ENCODE measurements around the gene TACR2. TPM values are rescaled to one million over a fixed set of nuclear protein-coding genes. Genes with fewer than 3 reads are reported as not detected.

Gene TACR2
- total RNA-seq, 1 experiment from 2014 or later = 0.57 TPM

DNA sequence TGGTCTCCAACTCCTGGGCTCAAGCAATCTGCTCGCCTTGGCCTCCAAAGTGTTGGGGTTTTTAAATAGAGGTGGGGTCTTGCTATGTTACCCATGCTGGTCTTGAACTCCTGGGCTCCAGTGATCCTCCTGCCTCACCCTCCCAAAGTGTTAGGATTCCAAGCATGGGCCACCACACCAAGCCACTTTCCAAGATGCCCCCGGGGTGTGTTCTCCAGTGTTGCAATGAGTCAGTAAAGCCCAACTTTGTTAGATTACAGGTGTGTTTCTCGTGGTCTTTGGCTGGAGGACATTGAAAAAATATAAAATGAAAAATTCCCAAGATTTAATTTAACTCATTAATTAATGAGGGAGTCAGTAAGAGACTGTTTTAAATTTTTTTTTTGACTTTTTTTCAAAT is 29.2 kb downstream of the TACR2 start:
- no peaks in the 10 kb centered on the region for H3K36me3 ChIP-seq (ENCODE audit: control insufficient read depth, insufficient read depth, low read length)
- H3K9me3 ChIP-seq = no peaks in the 10 kb centered on the region
- CTCF ChIA-PET = no interaction called here
- Mint-ChIP-seq H3K9me3 (ENCODE audit: unreplicated experiment) (no peaks in the 10 kb centered on the region), H3K4me3 (ENCODE audit: unreplicated experiment) (no peak overlapping the region), H3K27me3 (ENCODE audit: insufficient read depth, unreplicated experiment) (no peaks in the 10 kb centered on the region), H3K27ac (ENCODE audit: unreplicated experiment) (peak overlapping the region; percentile 13), H3K4me1 (ENCODE audit: low read depth, unreplicated experiment) (peaks cover 34% of the 10 kb centered on the region), H3K36me3 (ENCODE audit: insufficient read depth, unreplicated experiment) (peaks cover 6% of the 10 kb centered on the region)
- BruUV-seq (replicated peaks) = no TSS peak
- intact Hi-C loops (cut with micrococcal nuclease; ENCODE audit: unreplicated experiment) = no loop called here
- H3K4me3 ChIP-seq (ENCODE audit: low read depth, low read length) = no peak overlapping the region
- POLR2A ChIA-PET = no interaction called here
- H3K27me3 ChIP-seq (replicated peaks; ENCODE audit: control insufficient read depth, insufficient read depth, low read length) = no peaks in the 10 kb centered on the region
- DNase-seq = no peak
- peaks cover 22% of the 10 kb centered on the region for H3K4me1 ChIP-seq
- TF ChIP-seq, protein P1, sequence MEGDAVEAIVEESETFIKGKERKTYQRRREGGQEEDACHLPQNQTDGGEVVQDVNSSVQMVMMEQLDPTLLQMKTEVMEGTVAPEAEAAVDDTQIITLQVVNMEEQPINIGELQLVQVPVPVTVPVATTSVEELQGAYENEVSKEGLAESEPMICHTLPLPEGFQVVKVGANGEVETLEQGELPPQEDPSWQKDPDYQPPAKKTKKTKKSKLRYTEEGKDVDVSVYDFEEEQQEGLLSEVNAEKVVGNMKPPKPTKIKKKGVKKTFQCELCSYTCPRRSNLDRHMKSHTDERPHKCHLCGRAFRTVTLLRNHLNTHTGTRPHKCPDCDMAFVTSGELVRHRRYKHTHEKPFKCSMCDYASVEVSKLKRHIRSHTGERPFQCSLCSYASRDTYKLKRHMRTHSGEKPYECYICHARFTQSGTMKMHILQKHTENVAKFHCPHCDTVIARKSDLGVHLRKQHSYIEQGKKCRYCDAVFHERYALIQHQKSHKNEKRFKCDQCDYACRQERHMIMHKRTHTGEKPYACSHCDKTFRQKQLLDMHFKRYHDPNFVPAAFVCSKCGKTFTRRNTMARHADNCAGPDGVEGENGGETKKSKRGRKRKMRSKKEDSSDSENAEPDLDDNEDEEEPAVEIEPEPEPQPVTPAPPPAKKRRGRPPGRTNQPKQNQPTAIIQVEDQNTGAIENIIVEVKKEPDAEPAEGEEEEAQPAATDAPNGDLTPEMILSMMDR (IDR thresholded peaks at IDR 0.05; ENCODE audit: insufficient read depth in 1 of 2, low read depth in 1 of 2, low read length in 1 of 2, severe bottlenecking in 1 of 2, unreplicated experiment in 1 of 2) = no peak

DNA sequence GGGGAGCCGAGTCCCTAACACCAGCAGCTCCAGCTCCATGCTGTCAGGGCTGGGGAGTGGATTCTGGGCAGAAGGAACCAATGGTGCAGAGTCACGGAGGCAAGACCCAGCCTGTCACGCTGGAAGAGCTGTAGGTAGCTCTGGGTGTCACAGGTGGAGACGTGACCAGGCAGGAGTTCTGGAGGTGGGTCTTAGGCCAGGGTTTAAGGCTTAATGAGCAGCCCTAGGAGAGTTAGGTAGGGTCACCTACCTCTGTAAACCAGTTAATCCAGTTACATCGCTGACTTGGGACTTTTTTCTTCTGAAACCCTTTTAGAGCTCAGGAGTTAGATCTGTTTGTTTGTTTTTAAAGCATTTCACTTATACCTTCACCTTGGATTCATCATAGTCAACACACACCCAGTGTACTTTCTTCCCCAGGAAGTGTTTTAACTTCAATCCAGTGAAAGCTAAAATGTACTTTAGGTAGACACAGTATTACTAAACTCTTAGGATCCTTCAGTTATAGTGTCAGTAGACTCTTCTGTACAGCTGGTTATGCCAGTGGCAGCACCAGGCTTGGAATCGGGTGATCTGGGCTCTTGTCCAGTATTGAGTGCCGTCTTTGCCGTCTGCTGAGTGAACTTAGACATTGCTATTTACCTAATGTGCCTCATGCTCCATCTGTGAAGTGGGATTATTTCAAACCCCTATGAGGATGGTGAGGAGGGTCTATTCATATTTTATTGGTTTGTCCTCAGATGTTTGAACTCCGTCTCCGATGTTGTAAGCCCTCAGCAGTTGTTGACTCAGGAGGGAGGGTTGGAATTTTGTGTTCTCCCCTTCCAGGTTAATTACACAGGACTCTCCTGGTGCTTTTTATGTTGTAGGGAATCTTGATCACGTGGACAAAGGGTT is 31.0 kb downstream of the TACR2 start:
- no peaks in the 10 kb centered on the region for H3K36me3 ChIP-seq (ENCODE audit: control insufficient read depth, insufficient read depth, low read length)
- H3K36me3 Mint-ChIP-seq (ENCODE audit: insufficient read depth, unreplicated experiment) = peaks cover 6% of the 10 kb centered on the region

DNA sequence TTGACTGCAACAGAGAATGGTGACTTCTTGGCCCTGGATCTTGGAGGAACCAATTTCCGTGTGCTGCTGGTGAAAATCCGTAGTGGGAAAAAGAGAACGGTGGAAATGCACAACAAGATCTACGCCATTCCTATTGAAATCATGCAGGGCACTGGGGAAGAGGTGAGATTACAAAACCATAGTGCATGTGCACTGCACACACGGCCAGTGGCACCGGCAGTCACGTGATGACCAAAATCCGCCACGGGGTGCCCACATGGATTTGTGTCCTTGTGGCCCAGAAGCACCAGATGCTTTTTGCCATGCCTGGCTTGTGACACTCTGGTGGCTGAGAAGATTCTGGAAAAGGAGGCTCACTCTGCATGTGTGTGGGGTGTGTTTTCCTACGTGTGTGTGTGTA is 32.4 kb downstream of the TACR2 start:
- no peak overlapping the region for H3K4me3 ChIP-seq (ENCODE audit: low read depth, low read length)
- TF ChIP-seq, protein P1 (IDR thresholded peaks at IDR 0.05; ENCODE audit: insufficient read depth in 1 of 2, low read depth in 1 of 2, low read length in 1 of 2, severe bottlenecking in 1 of 2, unreplicated experiment in 1 of 2) = no peak
- H3K27ac Mint-ChIP-seq (ENCODE audit: unreplicated experiment) = peak overlapping the region; percentile 77
- no peak for DNase-seq
- H3K27me3 Mint-ChIP-seq (ENCODE audit: insufficient read depth, unreplicated experiment) = no peaks in the 10 kb centered on the region
- H3K4me1 Mint-ChIP-seq (ENCODE audit: low read depth, unreplicated experiment) = peaks cover 34% of the 10 kb centered on the region
- no peaks in the 10 kb centered on the region for H3K27me3 ChIP-seq (replicated peaks; ENCODE audit: control insufficient read depth, insufficient read depth, low read length)
- peaks cover 19% of the 10 kb centered on the region for H3K4me1 ChIP-seq
- ChIA-PET CTCF (interaction anchor here (1.3 kb wide), 1 partner anchor 52 kb away, joined by 4 read pairs; no protein-coding TSS in a partner anchor), POLR2A (no interaction called here)
- no peaks in the 10 kb centered on the region for H3K36me3 ChIP-seq (ENCODE audit: control insufficient read depth, insufficient read depth, low read length)
- H3K9me3 Mint-ChIP-seq (ENCODE audit: unreplicated experiment) = no peaks in the 10 kb centered on the region
- no TSS peak for BruUV-seq (replicated peaks)
- H3K9me3 ChIP-seq = no peaks in the 10 kb centered on the region
- intact Hi-C loops (cut with micrococcal nuclease; ENCODE audit: unreplicated experiment) = loop anchor here (2.0 kb wide), 1 partner anchor 24 kb away; no protein-coding TSS in a partner anchor
- peaks cover 6% of the 10 kb centered on the region for H3K36me3 Mint-ChIP-seq (ENCODE audit: insufficient read depth, unreplicated experiment)
- H3K4me3 Mint-ChIP-seq (ENCODE audit: unreplicated experiment) = no peak overlapping the region

More for the DNA sequence above, 31.0 kb downstream of the TACR2 start:
- intact Hi-C loops (cut with micrococcal nuclease; ENCODE audit: unreplicated experiment) = loop anchor here (1.0 to 2.0 kb wide), 2 partner anchors 25 to 52 kb away; no protein-coding TSS in a partner anchor
- Histone ChIP-seq H3K4me3 (ENCODE audit: low read depth, low read length) (no peak overlapping the region), H3K4me1 (peaks cover 19% of the 10 kb centered on the region), H3K9me3 (no peaks in the 10 kb centered on the region), H3K27me3 (replicated peaks; ENCODE audit: control insufficient read depth, insufficient read depth, low read length) (no peaks in the 10 kb centered on the region)
- H3K4me3 Mint-ChIP-seq (ENCODE audit: unreplicated experiment) = peak overlapping the region; percentile 8
- H3K9me3 Mint-ChIP-seq (ENCODE audit: unreplicated experiment) = no peaks in the 10 kb centered on the region
- peak in 1 of 2 experiments; percentile 72 for DNase-seq
- H3K27ac Mint-ChIP-seq (ENCODE audit: unreplicated experiment) = peak overlapping the region; percentile 77
- no peaks in the 10 kb centered on the region for H3K27me3 Mint-ChIP-seq (ENCODE audit: insufficient read depth, unreplicated experiment)
- BruUV-seq (replicated peaks) = no TSS peak
- TF ChIP-seq, protein P1 (IDR thresholded peaks at IDR 0.05; ENCODE audit: insufficient read depth in 1 of 2, low read depth in 1 of 2, low read length in 1 of 2, severe bottlenecking in 1 of 2, unreplicated experiment in 1 of 2) = no peak
- CTCF ChIA-PET = interaction anchor here (0.7 to 1.4 kb wide), 9 partner anchors 21 to 430 kb away, joined by 3 to 8 read pairs (median 4); partner anchors contain the start of gene DDX21
- peaks cover 34% of the 10 kb centered on the region for H3K4me1 Mint-ChIP-seq (ENCODE audit: low read depth, unreplicated experiment)
- POLR2A ChIA-PET = interaction anchor here (0.6 to 0.9 kb wide), 6 partner anchors 10 to 761 kb away, joined by 3 to 6 read pairs (median 4); partner anchors contain the start of gene TYSND1
